SK-N-SH treated with all-trans-retinoic acid at 6 μM for 48 hours (cell line): ENCODE results near the gene ACYP1.

Experiments
- ATAC-seq: fragments of 200-7000 bp; cut with Tn5 transposase; 3 replicates; pipeline ENCODE4 v1.9.1; 2020; ENCODE audit warnings: mild to moderate bottlenecking, moderate library complexity
- BACH2 ChIP-seq: fragments of 250-450 bp; sonication (Bioruptor Pico); IDR thresholded peaks from 2 replicates; pipeline ENCODE4 v1.9.0; 2021; ENCODE audit warnings: mild to moderate bottlenecking, borderline replicate concordance
- CREB5 ChIP-seq: fragments of 250-450 bp; sonication (Bioruptor Pico); IDR thresholded peaks from 2 replicates; pipeline ENCODE4 v1.5.1; 2020; ENCODE audit warnings: low read depth, mild to moderate bottlenecking, moderate library complexity
- CSRNP3 ChIP-seq: fragments of 250-450 bp; sonication (Bioruptor Pico); IDR thresholded peaks from 2 replicates; pipeline ENCODE4 v1.5.1; 2021; ENCODE audit warnings: mild to moderate bottlenecking, moderate library complexity
- ESRRG ChIP-seq: fragments of 250-450 bp; sonication (Bioruptor Pico); IDR thresholded peaks from 2 replicates; pipeline ENCODE4 v1.6.1; 2021; ENCODE audit warnings: mild to moderate bottlenecking
- GLIS3 ChIP-seq: fragments of 250-450 bp; sonication (Bioruptor Pico); IDR thresholded peaks from 2 replicates; pipeline ENCODE4 v1.5.0; 2020; ENCODE audit warnings: mild to moderate bottlenecking, moderate library complexity
- ISL1 ChIP-seq: fragments of 250-450 bp; sonication (Bioruptor Pico); IDR thresholded peaks from 2 replicates; pipeline ENCODE4 v2.1.2; 2022; ENCODE audit warnings: mild to moderate bottlenecking, moderate library complexity
- OSR1 ChIP-seq: fragments of 250-450 bp; sonication (Bioruptor Pico); IDR thresholded peaks from 2 replicates; pipeline ENCODE4 v1.8.0; 2022; ENCODE audit warnings: moderate library complexity, mild to moderate bottlenecking, inconsistent platforms
- PATZ1 ChIP-seq: fragments of 250-450 bp; sonication (Bioruptor Pico); IDR thresholded peaks from 2 replicates; pipeline ENCODE4 v1.8.0; 2020; ENCODE audit warnings: mild to moderate bottlenecking, moderate library complexity, borderline replicate concordance
- POU6F1 ChIP-seq: fragments of 250-450 bp; sonication (Bioruptor Pico); IDR thresholded peaks from 2 replicates; pipeline ENCODE4 v1.8.0; 2021; ENCODE audit warnings: low read depth, mild to moderate bottlenecking, moderate library complexity, borderline replicate concordance
- PPARA ChIP-seq: fragments of 250-450 bp; sonication (Bioruptor Pico); IDR thresholded peaks from 2 replicates; pipeline ENCODE4 v1.5.0; 2020; ENCODE audit warnings: mild to moderate bottlenecking, borderline replicate concordance
- RARB ChIP-seq: fragments of 250-450 bp; sonication (Bioruptor Pico); IDR thresholded peaks from 2 replicates; pipeline ENCODE4 v1.8.0; 2021; ENCODE audit warnings: mild to moderate bottlenecking, moderate library complexity
- SNAI2 ChIP-seq: fragments of 250-450 bp; sonication (Bioruptor Pico); IDR thresholded peaks from 2 replicates; pipeline ENCODE4 v1.5.0; 2020; ENCODE audit warnings: mild to moderate bottlenecking, moderate library complexity
- TCF4 ChIP-seq: fragments of 250-450 bp; sonication (Bioruptor Pico); IDR thresholded peaks from 2 replicates; pipeline ENCODE4 v1.8.0; 2021; ENCODE audit warnings: mild to moderate bottlenecking, moderate library complexity, borderline replicate concordance
- TOX ChIP-seq: fragments of 250-450 bp; sonication (Bioruptor Pico); IDR thresholded peaks from 2 replicates; pipeline ENCODE4 v1.8.0; 2021; ENCODE audit warnings: mild to moderate bottlenecking, moderate library complexity, borderline replicate concordance
- TSHZ2 ChIP-seq: fragments of 250-450 bp; sonication (Bioruptor Pico); IDR thresholded peaks from 2 replicates; pipeline ENCODE4 v1.5.0; 2020; ENCODE audit warnings: mild to moderate bottlenecking, moderate library complexity
- ZC3H10 ChIP-seq: fragments of 250-450 bp; sonication (Bioruptor Pico); IDR thresholded peaks from 2 replicates; pipeline ENCODE4 v1.5.1; 2021; ENCODE audit warnings: mild to moderate bottlenecking, moderate library complexity
- ZFP3 ChIP-seq: fragments of 250-450 bp; sonication (Bioruptor Pico); IDR thresholded peaks from 2 replicates; pipeline ENCODE4 v1.5.0; 2020; ENCODE audit warnings: mild to moderate bottlenecking, moderate library complexity
- ZNF565 ChIP-seq: fragments of 450-650 bp; formaldehyde crosslinking; conservative IDR thresholded peaks from 2 replicates; pipeline ENCODE4 v1.5.0; 2020; ENCODE audit warnings: low read depth, mild to moderate bottlenecking, moderate library complexity
- ZNF8 ChIP-seq: fragments of 450-650 bp; formaldehyde crosslinking; IDR thresholded peaks from 2 replicates; pipeline ENCODE4 v1.5.0; 2020; ENCODE audit warnings: mild to moderate bottlenecking, moderate library complexity

Gene ACYP1

GRCh38 chr14:75054421-75054820, 9.4 kb downstream of the ACYP1 start:
- TF ChIP-seq TOX (CRISPR knock-in tag) (peak; percentile 31; the same call in 1 of the 2 replicates), ZNF8 (no peak), CREB5 (no peak), ISL1 (CRISPR knock-in tag) (no peak; the same call in 1 of the 2 replicates), PPARA (CRISPR knock-in tag) (no peak), SNAI2 (no peak), ZC3H10 (no peak), RARB (no peak), ZFP3 (CRISPR knock-in tag) (no peak)
- no peak for ATAC-seq

- peak; percentile 76 for ATAC-seq
- peak; percentile 35; the same call in 1 of the 2 replicates for TF ChIP-seq TOX (CRISPR knock-in tag)
- no peak for TF ChIP-seq CREB5
- TF ChIP-seq GLIS3 (CRISPR knock-in tag), result no peak
- peak; percentile 97 for TF ChIP-seq SNAI2
- TF ChIP-seq OSR1, result no peak
- TF ChIP-seq TCF4 (CRISPR knock-in tag), result peak; percentile 63; the same call in 1 of the 2 replicates
- 0 out of 2 replicates have a peak, but pooled peaks have one; percentile 30 for TF ChIP-seq PATZ1
- no peak for TF ChIP-seq ZNF8
- TF ChIP-seq CSRNP3 (CRISPR knock-in tag), result no peak
- TF ChIP-seq POU6F1 (CRISPR knock-in tag), result no peak
- no peak for TF ChIP-seq ZNF565 (CRISPR knock-in tag)
- TF ChIP-seq TSHZ2 (CRISPR knock-in tag), result 0 out of 2 replicates have a peak, but pooled peaks have one; percentile 54
- TF ChIP-seq RARB, result no peak
- TF ChIP-seq ZC3H10, result no peak
- TF ChIP-seq ISL1 (CRISPR knock-in tag), result peak; percentile 81
Observed at GRCh38 chr14:75053396-75054291, 10.2 kb downstream of the ACYP1 start.

GRCh38 chr14:75051556-75051899, 12.3 kb downstream of the ACYP1 start:
- no peak for ATAC-seq
- TF ChIP-seq GLIS3 (CRISPR knock-in tag), result no peak
- no peak for TF ChIP-seq BACH2 (CRISPR knock-in tag)
- no peak for TF ChIP-seq ESRRG (CRISPR knock-in tag)
- TF ChIP-seq SNAI2, result no peak
